ENCODE data around the gene CAND2.
"Not testable (repeated sequence)": the region's sequence is repeated elsewhere in the genome, so short reads cannot be mapped to it uniquely, and the experiment has no call there.

CAND2 gene

GRCh38 chr3:12859840-12860239 is 63.4 kb downstream of the CAND2 start:
- DNase-seq (ENCODE audit: low read depth in 2 of 2) = no peak

- DNase-seq (ENCODE audit: low read depth in 2 of 2) = no peak
These were observed 65.1 kb downstream of the CAND2 start for GRCh38 chr3:12861611-12862010.

- no peak for DNase-seq (ENCODE audit: low read depth in 2 of 2)
These were observed 65.9 kb downstream of the CAND2 start for GRCh38 chr3:12862387-12862786.

- DNase-seq (ENCODE audit: low read depth in 2 of 2) = no peak
These were observed 68.8 kb downstream of the CAND2 start for GRCh38 chr3:12865271-12865670.

- no peak for DNase-seq (ENCODE audit: low read depth in 2 of 2)
These were observed 70.4 kb downstream of the CAND2 start for GRCh38 chr3:12866836-12867235.

- peak; percentile 33 to 39 for DNase-seq (ENCODE audit: low read depth in 2 of 2)
These were observed 71.9 kb downstream of the CAND2 start for GRCh38 chr3:12868039-12869034.

GRCh38 chr3:12869035-12869621 is 72.6 kb downstream of the CAND2 start:
- DNase-seq (ENCODE audit: low read depth in 2 of 2) = no peak

GRCh38 chr3:12870942-12871341 is 74.5 kb downstream of the CAND2 start:
- no peak for DNase-seq (ENCODE audit: low read depth in 2 of 2)

GRCh38 chr3:12871404-12871983 is 75.0 kb downstream of the CAND2 start:
- DNase-seq (ENCODE audit: low read depth in 2 of 2) = no peak

GRCh38 chr3:12875857-12876836 is 79.7 kb downstream of the CAND2 start:
- no peak for DNase-seq (ENCODE audit: low read depth in 2 of 2)

GRCh38 chr3:12877040-12877439 is 80.6 kb downstream of the CAND2 start:
- no peak for DNase-seq (ENCODE audit: low read depth in 2 of 2)

- no peak for DNase-seq (ENCODE audit: low read depth in 2 of 2)
These were observed 81.7 kb downstream of the CAND2 start for GRCh38 chr3:12878141-12878574.

- not testable (repeated sequence) for DNase-seq (ENCODE audit: low read depth in 2 of 2)
These were observed 82.3 kb downstream of the CAND2 start for GRCh38 chr3:12878758-12879157.

GRCh38 chr3:12879191-12879815 is 82.8 kb downstream of the CAND2 start:
- no peak for DNase-seq (ENCODE audit: low read depth in 2 of 2)

- not testable (repeated sequence) for DNase-seq (ENCODE audit: low read depth in 2 of 2)
These were observed 85.4 kb downstream of the CAND2 start for GRCh38 chr3:12881858-12882257.

GRCh38 chr3:12882336-12883310 is 86.1 kb downstream of the CAND2 start:
- DNase-seq (ENCODE audit: low read depth in 2 of 2) = no peak

GRCh38 chr3:12884186-12884680 is 87.8 kb downstream of the CAND2 start:
- no peak for DNase-seq (ENCODE audit: low read depth in 2 of 2)
